Measurements from ENCODE around the gene MED8. TPM values are rescaled to one million over a fixed set of nuclear protein-coding genes. Genes with fewer than 3 reads are reported as not detected.

Gene MED8
- total RNA-seq, 1 experiment from 2014 or later, result 61.6 TPM

- ChIA-PET POLR2A (interaction anchor here (0.6 to 2.7 kb wide), 16 partner anchors 8 to 557 kb away, joined by 3 to 41 read pairs (median 5); partner anchors contain the start of genes C1orf210, ELOVL1, MED8 and SZT2), CTCF (interaction anchor here (0.6 to 2.3 kb wide), 10 partner anchors 8 to 286 kb away, joined by 3 to 8 read pairs (median 4); partner anchors contain the start of genes C1orf210, CFAP57 and EBNA1BP2)
- peak; percentile 58 for DNase-seq (ENCODE audit: unreplicated experiment)
- peak; percentile 42 for TF ChIP-seq CTCF (IDR thresholded peaks at IDR 0.05; ENCODE audit: unreplicated experiment)
- Mint-ChIP-seq H3K4me1 (ENCODE audit: insufficient read depth, unreplicated experiment) (peaks cover 28% of the 10 kb centered on the region), H3K27ac (ENCODE audit: low read depth, unreplicated experiment) (peak overlapping the region; percentile 70), H3K36me3 (ENCODE audit: insufficient read depth, unreplicated experiment) (peaks cover 20% of the 10 kb centered on the region), H3K27me3 (ENCODE audit: insufficient read depth, unreplicated experiment) (no peaks in the 10 kb centered on the region), H3K9me3 (ENCODE audit: unreplicated experiment) (no peaks in the 10 kb centered on the region), H3K4me3 (ENCODE audit: unreplicated experiment) (peak overlapping the region; percentile 84)
- intact Hi-C loops (cut with micrococcal nuclease), result loop anchor here (1.0 kb wide), 1 partner anchor 120 kb away; no protein-coding TSS in a partner anchor
- TSS peak; percentile 78 for BruUV-seq (replicated peaks)
Measured at GRCh38 chr1:43358121-43358745, 31.4 kb downstream of the MED8 start.

- POLR2A ChIA-PET, result interaction anchor here (0.6 to 2.7 kb wide), 4 partner anchors 27 to 129 kb away, joined by 3 to 34 read pairs (median 4); partner anchors contain the start of genes MED8 and SZT2
- Mint-ChIP-seq H3K27ac (ENCODE audit: low read depth, unreplicated experiment) (no peak overlapping the region), H3K4me3 (ENCODE audit: unreplicated experiment) (no peak overlapping the region), H3K4me1 (ENCODE audit: insufficient read depth, unreplicated experiment) (peaks cover 28% of the 10 kb centered on the region), H3K9me3 (ENCODE audit: unreplicated experiment) (no peaks in the 10 kb centered on the region), H3K36me3 (ENCODE audit: insufficient read depth, unreplicated experiment) (peaks cover 11% of the 10 kb centered on the region), H3K27me3 (ENCODE audit: insufficient read depth, unreplicated experiment) (no peaks in the 10 kb centered on the region)
- CTCF ChIA-PET, result interaction anchor here (0.6 to 1.9 kb wide), 5 partner anchors 27 to 293 kb away, joined by 3 to 6 read pairs (median 3); partner anchors contain the start of genes CFAP57, EBNA1BP2 and KDM4A
- DNase-seq (ENCODE audit: unreplicated experiment), result no peak
- intact Hi-C loops (cut with micrococcal nuclease), result no loop called here
- no peak for TF ChIP-seq CTCF (IDR thresholded peaks at IDR 0.05; ENCODE audit: unreplicated experiment)
- BruUV-seq (replicated peaks), result no TSS peak
Measured at GRCh38 chr1:43357251-43357650, 32.3 kb downstream of the MED8 start.

- ChIA-PET CTCF (interaction anchor here (1.0 to 1.7 kb wide), 3 partner anchors 14 to 116 kb away, joined by 3 to 6 read pairs (median 4); partner anchors contain the start of gene C1orf210), POLR2A (interaction anchor here (0.6 to 1.9 kb wide), 2 partner anchors 14 to 621 kb away, joined by 6 to 8 read pairs; no protein-coding TSS in a partner anchor)
- Mint-ChIP-seq H3K36me3 (ENCODE audit: insufficient read depth, unreplicated experiment) (no peaks in the 10 kb centered on the region), H3K9me3 (ENCODE audit: unreplicated experiment) (no peaks in the 10 kb centered on the region), H3K27me3 (ENCODE audit: insufficient read depth, unreplicated experiment) (no peaks in the 10 kb centered on the region), H3K4me3 (ENCODE audit: unreplicated experiment) (no peak overlapping the region), H3K27ac (ENCODE audit: low read depth, unreplicated experiment) (no peak overlapping the region), H3K4me1 (ENCODE audit: insufficient read depth, unreplicated experiment) (peaks cover 11% of the 10 kb centered on the region)
- no TSS peak for BruUV-seq (replicated peaks)
- no peak for DNase-seq (ENCODE audit: unreplicated experiment)
- intact Hi-C loops (cut with micrococcal nuclease), result no loop called here
- no peak for TF ChIP-seq CTCF (IDR thresholded peaks at IDR 0.05; ENCODE audit: unreplicated experiment)
Measured at GRCh38 chr1:43354936-43355335, 34.7 kb downstream of the MED8 start.

GRCh38 chr1:43354471-43354870 lies 35.1 kb downstream of the MED8 start:
- CTCF ChIA-PET, result interaction anchor here (0.5 to 1.7 kb wide), 4 partner anchors 14 to 116 kb away, joined by 3 to 6 read pairs (median 4); partner anchors contain the start of gene C1orf210
- Mint-ChIP-seq H3K4me1 (ENCODE audit: insufficient read depth, unreplicated experiment) (peaks cover 11% of the 10 kb centered on the region), H3K36me3 (ENCODE audit: insufficient read depth, unreplicated experiment) (no peaks in the 10 kb centered on the region), H3K27ac (ENCODE audit: low read depth, unreplicated experiment) (no peak overlapping the region), H3K27me3 (ENCODE audit: insufficient read depth, unreplicated experiment) (no peaks in the 10 kb centered on the region), H3K9me3 (ENCODE audit: unreplicated experiment) (no peaks in the 10 kb centered on the region), H3K4me3 (ENCODE audit: unreplicated experiment) (no peak overlapping the region)
- BruUV-seq (replicated peaks), result no TSS peak
- DNase-seq (ENCODE audit: unreplicated experiment), result peak; percentile 15
- intact Hi-C loops (cut with micrococcal nuclease), result no loop called here
- no peak for TF ChIP-seq CTCF (IDR thresholded peaks at IDR 0.05; ENCODE audit: unreplicated experiment)
- POLR2A ChIA-PET, result interaction anchor here (0.6 to 1.9 kb wide), 2 partner anchors 14 to 621 kb away, joined by 6 to 8 read pairs; no protein-coding TSS in a partner anchor
